GM21423 (cell line): ENCODE results near the gene TBC1D5.
"Not testable (repeated sequence)": the region's sequence is repeated elsewhere in the genome, so short reads cannot be mapped to it uniquely, and the experiment has no call there.

Experiments used
- ATAC-seq: cut with Tn5 transposase; IDR thresholded peaks from one replicate; pipeline ENCODE4 v1.9.1; 2021; ENCODE audit warnings: mild to moderate bottlenecking, moderate library complexity; ENCODE audit not compliant: unreplicated experiment

TBC1D5 gene, protein sequence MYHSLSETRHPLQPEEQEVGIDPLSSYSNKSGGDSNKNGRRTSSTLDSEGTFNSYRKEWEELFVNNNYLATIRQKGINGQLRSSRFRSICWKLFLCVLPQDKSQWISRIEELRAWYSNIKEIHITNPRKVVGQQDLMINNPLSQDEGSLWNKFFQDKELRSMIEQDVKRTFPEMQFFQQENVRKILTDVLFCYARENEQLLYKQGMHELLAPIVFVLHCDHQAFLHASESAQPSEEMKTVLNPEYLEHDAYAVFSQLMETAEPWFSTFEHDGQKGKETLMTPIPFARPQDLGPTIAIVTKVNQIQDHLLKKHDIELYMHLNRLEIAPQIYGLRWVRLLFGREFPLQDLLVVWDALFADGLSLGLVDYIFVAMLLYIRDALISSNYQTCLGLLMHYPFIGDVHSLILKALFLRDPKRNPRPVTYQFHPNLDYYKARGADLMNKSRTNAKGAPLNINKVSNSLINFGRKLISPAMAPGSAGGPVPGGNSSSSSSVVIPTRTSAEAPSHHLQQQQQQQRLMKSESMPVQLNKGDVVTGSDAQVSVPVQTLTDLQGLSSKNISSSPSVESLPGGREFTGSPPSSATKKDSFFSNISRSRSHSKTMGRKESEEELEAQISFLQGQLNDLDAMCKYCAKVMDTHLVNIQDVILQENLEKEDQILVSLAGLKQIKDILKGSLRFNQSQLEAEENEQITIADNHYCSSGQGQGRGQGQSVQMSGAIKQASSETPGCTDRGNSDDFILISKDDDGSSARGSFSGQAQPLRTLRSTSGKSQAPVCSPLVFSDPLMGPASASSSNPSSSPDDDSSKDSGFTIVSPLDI

DNA sequence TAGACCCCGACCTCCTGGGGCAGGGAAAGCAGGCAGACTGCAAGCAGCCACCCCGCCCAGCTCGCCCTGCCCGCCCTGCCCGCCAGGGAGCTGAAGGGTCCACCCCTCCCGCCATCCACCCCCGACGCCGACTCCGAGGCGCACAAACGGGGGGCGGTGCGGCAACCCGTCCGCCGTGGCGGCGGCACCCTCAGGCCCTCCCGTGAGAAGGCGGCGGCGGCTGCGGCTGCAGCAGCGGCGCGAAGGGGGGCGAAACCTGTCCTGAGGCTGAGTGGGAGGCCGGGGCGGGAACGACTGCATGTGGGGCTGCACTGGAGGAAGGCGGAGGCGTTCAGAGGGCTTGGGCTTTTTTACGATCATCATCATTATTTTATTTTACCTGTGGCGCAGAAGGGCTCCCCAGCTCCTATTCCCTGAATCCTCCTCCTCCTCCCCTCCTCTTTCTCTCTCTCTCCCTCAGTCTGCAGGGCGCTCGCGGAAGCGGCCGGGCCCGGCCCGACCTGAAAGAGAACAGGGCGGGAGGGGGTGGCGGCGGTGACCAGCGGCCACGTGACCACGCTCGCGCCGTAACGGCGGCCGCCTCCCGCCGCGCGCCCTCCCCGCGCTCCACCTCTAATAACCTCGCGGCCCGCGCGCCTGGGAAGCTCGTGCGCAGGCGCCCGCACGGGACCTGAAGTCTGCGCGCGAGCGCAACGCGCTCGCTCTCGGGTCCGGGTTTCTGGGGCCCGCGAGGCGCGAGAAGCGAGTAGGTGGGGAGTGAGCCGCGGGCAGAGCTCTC lies at the start of gene TBC1D5:
TSS of gene TBC1D5 (minus strand) at position 530 of the 778 bp plus-strand sequence. CDS start 234,061 bp downstream, outside the sequence.
- ATAC-seq: peak; percentile 79

DNA sequence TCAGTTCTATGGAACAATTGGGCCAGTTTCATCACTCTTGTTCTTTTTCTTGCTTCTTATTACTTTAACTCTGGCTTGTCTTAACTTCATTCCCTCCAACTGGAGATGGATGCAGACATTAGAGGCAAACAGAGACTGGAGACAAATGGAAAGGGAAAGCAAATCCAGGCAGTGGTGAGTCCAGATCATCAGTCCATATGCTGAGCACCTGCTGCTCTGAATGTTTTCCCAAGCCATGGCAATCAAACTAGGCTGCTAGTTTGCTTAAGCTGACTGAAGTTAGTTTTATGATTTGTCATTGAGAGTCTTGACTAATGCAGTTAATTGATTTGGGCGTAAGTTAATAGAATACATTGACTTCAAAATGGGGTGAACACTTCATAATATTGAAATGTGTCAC lies 41.0 kb upstream of the TBC1D5 start:
- no peak for ATAC-seq

DNA sequence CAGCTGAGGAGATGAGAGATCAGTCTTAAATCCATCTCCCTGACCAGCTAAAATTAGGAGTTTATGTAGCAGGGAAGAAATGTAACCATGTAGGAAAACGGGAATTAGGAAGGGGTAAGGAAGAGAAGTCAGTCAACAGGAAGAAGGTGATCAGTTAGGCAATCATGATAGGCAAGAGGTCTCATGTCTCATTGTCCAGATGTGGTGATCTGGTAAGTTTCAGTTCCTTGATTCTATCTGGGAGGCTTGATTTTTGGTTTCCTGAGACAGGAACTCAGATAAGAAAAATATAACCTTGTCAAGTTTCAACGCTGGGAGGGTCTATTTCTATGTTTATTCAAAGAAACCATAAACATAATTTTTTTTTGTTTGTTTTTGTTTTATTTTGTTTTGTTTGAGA lies 40.3 kb upstream of the TBC1D5 start:
- no peak for ATAC-seq

DNA sequence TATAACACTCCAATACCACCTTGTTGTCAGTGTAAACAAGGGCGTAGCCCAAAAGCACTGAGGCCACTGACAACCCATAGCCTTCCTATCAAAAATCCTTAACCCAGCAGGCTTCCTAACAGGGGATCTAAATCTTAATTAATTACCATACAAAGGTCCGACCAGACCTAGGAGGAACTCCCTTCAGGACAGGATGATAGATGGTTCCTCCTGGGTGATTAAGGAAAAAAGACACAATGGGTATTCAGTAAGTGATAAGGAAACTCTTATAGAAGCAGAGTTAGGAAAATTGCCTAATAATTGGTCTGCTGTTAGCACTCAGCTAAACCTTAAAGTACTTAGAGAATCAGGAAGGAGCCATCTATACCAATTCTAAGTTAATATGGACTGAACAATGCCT lies 37.9 kb upstream of the TBC1D5 start:
- not testable (repeated sequence) for ATAC-seq

DNA sequence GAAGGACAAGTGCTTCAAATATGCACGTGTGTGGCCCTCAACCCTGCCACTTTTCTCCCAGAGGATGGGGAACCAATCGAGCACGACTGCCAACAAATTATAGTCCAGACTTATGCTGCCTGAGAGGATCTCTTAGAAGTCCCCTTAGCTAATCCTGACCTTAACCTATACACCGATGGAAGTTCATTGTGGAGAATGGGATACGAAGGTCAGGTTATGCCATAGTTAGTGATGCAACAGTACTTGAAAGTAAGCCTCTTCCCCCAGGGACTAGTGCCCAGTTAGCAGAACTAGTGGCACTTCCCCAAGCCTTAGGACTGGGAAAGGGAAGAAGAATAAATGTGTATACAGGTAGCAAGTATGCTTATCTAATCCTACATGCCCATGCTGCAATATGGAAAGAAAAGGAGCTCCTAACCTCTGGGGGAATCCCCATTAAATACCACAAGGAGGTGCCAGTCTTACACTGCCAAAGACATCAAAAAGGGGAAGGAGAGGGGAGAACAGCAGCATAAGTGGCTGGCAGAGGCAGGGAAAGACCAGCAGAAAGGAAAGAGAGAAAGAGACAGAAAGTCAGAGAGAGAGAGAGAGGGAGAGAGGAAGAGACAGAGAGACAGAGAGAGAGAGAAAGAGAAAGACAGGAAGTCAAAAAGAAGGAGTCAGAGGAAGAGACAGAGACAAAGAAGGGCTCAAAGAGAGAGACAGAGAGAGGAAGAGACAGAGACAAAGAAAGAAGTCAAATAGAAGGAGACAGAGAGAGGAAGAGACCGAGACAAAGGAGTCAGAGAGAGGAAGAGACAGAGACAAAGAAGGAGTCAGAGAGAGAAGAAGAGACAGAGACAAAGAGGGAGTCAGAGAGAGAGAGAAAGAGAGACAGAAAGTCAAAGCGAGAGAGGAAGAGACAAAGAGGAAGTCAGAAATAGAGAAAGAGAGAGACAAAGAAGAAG lies 37.1 kb upstream of the TBC1D5 start:
- not testable (repeated sequence) for ATAC-seq

DNA sequence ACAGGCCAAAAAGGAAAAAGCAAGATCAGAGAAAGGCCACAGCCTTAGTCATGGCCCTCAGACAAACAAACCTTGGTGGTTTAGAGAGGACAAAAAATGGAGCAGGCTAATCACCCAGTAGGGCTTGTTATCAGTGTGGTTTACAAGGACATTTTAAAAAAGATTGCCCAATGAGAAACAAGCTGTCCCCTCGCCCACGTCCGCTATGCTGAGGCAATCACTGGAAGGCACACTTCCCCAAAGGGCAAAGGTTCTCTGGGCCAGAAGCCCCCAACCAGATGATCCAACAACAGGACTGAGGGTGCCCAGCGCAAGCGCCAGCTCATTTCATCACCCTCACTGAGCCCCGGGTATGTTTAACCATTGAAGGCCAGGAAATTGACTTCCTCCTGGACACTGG lies 34.9 kb upstream of the TBC1D5 start:
- ATAC-seq: not testable (repeated sequence)

DNA sequence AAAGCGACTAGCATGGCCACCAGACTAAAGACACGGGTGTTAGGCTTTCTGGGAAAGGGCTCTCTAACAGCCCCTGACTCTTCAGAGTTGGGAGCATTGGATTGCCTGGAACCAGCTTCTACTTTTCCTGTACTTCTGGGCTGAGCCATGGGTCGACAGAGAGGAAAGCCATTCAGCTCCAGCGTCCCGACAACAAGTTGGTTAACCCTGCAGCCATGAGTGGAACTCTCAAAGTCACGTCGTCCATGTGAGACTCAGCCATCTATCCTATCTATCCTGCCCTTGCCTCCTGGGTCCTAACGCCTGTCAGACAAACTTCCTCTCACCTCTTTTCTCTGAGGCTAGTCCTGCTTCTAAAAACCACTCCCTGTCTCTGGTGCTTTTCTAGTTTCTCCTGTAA lies 32.6 kb upstream of the TBC1D5 start:
- no peak for ATAC-seq

DNA sequence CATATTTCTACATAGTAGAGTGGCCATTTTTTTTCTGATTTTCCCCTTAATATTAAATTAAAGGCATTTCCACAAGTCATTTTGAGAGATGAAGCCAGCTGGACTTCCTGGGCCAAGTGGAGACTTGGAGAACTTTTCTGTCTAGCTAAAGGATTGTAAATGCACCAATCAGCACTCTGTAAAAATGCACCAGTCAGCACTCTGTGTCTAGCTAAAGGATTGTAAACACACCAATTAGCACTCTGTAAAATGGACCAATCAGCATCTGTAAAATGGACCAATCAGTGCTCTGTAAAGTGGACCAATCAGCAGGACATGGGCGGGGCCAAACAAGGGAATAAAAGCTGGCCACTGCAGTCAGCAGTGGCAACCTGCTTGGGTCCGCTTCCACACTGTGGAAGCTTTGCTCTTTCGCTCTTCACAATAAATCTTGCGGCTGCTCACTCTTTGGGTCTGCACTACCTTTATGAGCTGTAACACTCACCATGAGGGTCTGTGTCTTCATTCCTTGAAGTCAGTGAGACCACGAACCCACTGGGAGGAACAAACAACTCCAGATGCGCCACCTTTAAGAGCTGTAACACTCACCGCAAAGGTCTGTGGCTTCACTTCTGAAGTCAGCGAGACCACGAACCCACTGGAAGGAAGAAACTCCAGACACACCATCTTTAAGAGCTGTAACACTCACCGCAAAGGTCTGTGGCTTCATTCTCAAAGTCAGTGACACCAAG lies 31.9 kb upstream of the TBC1D5 start:
- not testable (repeated sequence) for ATAC-seq

DNA sequence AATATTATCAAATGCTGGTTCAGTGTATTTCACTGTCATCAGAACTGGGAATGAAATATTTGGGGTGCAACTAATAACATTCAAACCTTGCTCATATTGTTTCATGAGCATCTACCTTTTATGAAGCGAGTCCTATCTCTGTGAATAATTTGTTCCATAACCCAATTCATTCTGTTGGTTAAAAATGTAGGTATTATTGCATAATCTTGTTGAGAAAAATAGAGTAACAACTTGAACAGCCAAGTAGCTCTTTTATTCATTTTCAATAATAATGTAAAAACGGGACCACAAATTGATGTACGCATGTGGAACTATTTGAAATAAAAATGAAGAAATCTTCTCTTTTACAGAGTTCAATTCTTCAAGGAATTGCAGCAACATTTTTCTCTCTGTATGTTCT lies 30.1 kb upstream of the TBC1D5 start:
- ATAC-seq: no peak

DNA sequence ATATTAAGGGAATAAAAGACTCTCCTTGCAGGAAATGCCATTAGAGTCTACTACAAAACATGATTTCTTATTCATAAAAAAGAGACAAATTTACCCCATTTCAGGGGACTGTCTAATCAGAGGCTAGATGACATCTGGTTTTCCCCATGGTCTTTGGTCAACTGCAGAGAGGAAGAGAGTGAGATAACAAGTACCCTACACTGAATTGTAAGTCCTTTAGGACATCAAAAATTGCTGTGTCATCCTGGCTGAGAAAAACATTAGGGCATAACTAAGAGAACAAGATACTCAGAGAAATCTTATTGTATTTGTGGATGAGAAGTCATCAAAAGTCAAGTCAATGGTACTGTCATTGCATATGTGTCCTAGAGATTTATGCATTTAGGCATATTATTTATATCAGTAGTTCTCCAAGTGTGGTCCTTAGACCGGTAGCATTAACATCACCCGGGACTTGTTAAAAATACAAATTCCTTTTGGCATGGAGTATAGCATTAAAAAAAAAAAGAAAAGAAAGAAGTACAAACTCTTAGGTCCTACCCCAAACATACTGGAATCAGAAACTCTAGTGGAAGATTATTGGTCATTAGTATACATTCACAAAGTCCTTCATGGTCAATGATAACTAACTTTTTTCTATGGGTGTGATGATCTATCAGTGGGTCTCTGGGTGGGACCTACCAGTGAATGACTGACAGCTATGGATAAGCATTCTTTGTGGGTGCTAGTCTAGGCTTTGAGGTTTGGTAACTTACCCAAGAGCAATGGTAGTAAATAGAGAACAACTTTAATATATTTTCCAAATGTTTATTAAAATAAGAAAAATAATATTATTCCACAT lies 29.0 kb upstream of the TBC1D5 start:
- ATAC-seq: no peak

DNA sequence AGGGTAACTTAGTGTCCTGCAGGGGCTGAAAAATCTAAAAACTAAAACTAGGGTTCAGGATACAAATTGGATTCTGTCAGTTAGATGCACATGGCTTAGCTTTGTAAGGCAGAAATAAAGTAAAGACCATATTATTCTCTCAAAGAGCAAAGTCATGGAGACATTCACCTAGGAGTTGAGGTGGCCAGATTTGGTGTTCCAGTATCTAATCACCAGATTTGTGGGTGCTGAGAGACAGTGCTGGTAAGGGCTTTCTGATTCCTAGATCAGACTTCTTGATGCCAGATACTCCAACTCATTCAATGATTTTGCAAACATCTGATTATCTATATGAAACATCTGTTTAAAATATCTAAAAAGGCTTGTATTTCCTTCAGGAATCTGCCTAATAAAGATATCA lies 28.3 kb upstream of the TBC1D5 start:
- no peak for ATAC-seq

DNA sequence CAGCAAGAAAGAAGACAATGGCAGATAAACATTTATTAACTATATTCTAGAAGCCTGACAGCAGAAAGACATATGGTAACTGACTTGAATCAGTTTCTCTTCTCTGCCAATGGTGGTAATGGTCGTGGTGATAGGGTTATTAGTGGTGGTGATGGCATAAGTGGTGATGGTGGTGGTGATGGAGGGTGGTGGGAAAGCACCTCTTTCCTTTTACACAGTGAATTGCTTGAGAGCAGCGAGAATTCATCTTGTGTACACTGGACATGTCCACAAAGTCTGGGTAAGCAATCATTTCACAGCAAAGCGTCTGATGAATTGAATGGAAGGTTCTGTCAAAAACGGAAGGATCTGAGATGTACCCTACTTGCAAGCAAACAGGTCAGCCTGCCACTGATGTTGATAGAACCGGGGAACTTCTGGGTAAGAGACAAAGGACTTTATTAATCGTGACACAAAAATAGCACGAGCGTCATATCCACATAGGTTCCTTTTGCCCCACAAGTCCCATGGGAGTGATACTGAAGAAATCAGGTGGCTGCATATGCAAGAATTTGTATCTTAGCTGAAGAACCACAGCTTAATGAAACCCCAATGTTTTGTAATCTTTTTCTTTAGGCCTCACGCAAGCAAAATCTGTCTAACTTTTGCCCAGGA lies 23.5 kb upstream of the TBC1D5 start:
- ATAC-seq: peak; percentile 60

DNA sequence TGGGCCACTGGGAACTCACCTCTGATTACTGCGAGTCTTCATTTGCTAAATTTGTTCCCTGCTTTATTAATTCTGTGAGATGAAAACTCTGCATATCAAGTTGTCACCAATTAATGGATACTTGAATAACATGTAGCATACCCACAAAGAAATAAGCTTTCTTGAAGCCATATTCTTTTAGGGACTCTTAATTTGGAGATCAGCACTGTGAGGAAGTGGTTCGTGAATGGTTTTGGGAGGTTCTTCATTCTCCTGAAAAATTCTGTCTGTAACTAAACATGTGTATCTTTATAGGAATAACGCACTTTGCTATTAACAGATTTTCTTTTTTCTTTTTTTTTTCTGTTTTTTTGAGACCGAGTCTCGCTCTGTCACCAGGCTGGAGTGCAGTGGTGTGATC lies 19.1 kb upstream of the TBC1D5 start:
- ATAC-seq: no peak

DNA sequence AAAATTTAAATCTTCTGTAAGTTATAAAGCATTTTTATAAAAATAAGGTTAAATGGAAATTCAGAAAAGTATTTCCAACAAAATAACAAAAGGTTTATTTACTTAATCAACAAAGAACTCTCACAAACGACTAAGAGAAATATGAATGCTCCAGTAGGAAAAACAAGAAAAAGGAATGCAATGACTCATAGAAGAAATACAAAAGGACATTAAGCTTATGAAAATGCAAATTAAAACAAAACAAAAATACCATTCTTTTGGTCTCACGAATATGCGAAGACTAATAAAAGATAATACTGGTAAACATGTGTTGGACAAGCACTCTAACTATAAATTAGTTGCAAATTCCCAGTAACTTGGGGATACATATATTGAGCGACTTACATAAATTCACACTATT lies 17.5 kb upstream of the TBC1D5 start:
- no peak for ATAC-seq

DNA sequence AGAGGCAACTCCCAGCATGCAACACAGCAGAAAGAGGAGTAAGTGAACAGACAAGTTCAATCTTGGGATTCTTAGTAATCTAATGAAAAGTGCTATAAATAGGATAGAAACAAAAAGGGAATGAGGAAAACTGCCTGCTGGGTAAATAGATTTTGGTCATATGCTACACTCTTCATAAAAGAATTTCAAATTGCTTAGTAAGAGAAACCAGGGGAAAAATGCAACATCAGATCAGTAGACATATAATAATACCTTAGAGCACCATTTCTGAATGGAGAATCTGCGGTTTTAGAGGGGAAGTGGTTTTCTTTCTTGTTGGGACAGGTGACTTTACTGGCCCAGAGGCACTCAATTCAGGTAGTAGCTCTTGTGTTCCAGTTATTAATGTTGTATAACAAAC lies 13.4 kb upstream of the TBC1D5 start:
- no peak for ATAC-seq

DNA sequence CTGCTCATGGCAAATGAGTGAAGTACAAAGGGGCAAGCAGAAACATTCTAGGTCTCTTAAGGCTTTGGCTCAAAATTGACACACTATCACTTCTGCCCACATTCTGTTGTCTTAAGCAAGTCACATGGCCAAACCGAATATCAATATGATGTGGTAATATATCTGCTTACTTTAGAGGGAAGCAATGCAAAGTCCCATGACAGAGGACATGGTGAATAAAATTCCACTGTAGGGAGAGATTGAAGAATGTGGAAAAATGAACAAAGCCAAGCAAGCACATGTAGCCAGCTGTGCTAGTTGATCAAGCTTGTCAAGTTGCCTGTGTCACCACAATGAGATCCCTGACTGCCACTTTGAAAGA lies 11.2 kb upstream of the TBC1D5 start:
- ATAC-seq: no peak

DNA sequence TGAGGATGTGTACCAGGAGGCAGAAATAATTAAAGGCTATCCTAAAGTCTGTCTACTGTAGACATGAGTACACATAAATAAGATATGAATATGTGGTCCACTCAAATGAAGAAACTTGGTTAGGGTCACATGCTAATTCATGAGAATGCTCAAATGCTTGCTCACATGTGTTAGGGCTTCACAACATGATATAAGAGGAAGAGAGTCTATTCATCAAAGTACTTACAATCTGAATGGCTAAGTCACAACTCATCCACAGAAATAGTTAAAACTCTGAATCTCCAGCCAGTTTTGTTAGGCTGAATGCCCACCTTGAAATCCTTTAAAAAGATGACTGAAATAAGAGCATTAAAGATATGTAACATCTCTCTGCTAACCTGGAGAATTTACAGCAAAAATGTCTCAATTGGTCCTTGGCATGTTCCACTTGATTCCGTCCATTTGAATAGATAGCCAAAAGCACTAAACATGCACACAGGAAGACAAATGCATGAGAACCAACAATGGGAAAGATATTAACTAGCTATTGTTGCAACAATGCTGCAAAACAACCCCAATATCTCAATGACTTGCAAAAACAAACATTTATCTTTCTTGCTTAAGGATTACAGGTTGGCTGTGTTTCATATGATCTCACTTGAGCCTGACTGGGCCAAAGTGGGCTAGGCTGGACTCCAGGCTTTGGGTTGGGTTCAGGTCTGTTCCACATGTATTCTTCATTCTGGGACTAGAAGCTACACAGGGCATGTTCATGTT lies 10.6 kb upstream of the TBC1D5 start:
- no peak for ATAC-seq

DNA sequence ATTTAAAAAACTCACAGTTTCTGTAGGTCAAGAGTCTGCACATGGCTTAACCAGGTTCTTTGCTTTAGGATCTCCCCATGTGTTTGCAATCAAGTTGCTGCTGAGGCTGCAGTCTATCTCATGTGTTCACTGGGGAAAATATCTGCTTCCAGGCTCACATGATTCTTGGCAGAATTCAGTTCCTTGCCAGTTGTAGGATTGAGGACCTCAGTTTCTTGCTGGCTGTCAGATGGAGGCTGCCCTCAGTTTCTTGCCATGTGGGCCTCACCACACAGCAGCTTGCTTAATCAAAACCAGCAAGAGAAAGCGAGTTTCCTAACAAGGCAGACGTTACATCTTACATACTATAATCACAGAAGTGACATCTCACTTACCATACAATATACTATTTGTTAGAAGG lies 10.0 kb upstream of the TBC1D5 start:
- ATAC-seq: no peak
